Lower lobe of right lung (tissue), 2 donors: Measurements from ENCODE around the gene TMEM237. TPM values are rescaled to one million over a fixed set of nuclear protein-coding genes. Genes with fewer than 3 reads are reported as not detected.

Experiments
- ATAC-seq, 2 donors: fragments of 200-7000 bp; cut with Tn5 transposase; one replicate each; pipeline ENCODE4 v1.9.1; 2020 to 2022; ENCODE audit warnings: mild to moderate bottlenecking in 2 of 2, moderate library complexity in 2 of 2
- DNase-seq: peaks from one replicate; pipeline ENCODE4 v3.0.0-alpha.2; 2020
- H3K27ac ChIP-seq: fragments of 200-600 bp; one replicate; pipeline ENCODE4 v1.8.0; 2022
- H3K27me3 ChIP-seq: fragments of 200-600 bp; one replicate; pipeline ENCODE4 v1.8.0; 2022; ENCODE audit warnings: low read depth
- H3K36me3 ChIP-seq: fragments of 200-600 bp; one replicate; pipeline ENCODE4 v1.8.0; 2022; ENCODE audit warnings: mild to moderate bottlenecking
- H3K4me1 ChIP-seq: fragments of 200-600 bp; one replicate; pipeline ENCODE4 v1.8.0; 2022
- H3K4me3 ChIP-seq: fragments of 200-600 bp; one replicate; pipeline ENCODE4 v1.8.0; 2022; ENCODE audit warnings: mild to moderate bottlenecking
- H3K9me3 ChIP-seq: fragments of 200-600 bp; one replicate; pipeline ENCODE4 v1.8.0; 2022
- CTCF ChIP-seq: fragments of 200-600 bp; IDR thresholded peaks from one replicate; pipeline ENCODE4 v1.8.0; 2022; ENCODE audit warnings: antibody characterized with exemption, mild to moderate bottlenecking
- intact Hi-C: fragments of 100-400 bp; cut with DNase I; formaldehyde crosslinking; loops from one replicate; pipeline ENCODE4 v1.11.0; 2022
- total RNA-seq: library from RNA; stranded (reverse); fragmentation: NEBNext Ultra II Directional; extraction: Animal tissue kit (Norgen Biotek cat#: 25700); gene quantifications from one replicate; pipeline ENCODE4 v1.2.1, GENCODE V29; 2021
- donor health status: DM: no; HTN: yes; CAD: no; lungs with severe emphysema.

TMEM237 gene
- total RNA-seq, 1 donor from 2014 or later = 13.9 TPM

GRCh38 chr2:201642579-201643215 is 606 bp downstream of the TMEM237 start:
- intact Hi-C loops = no loop called here
- Histone ChIP-seq H3K9me3 (no peaks in the 10 kb centered on the region), H3K27me3 (no peaks in the 10 kb centered on the region), H3K27ac (peak overlapping the region; percentile 94), H3K36me3 (no peaks in the 10 kb centered on the region), H3K4me1 (peaks cover 17% of the 10 kb centered on the region), H3K4me3 (peak overlapping the region; percentile 91)
- DNase-seq (peak; percentile 85), ATAC-seq (peak; percentile 97 to 98)
- TF ChIP-seq CTCF = no peak

GRCh38 chr2:201642086-201642578 is 1.2 kb downstream of the TMEM237 start:
- ATAC-seq (peak; percentile 44 to 65), DNase-seq (no peak)
- H3K4me1 ChIP-seq = peaks cover 17% of the 10 kb centered on the region
- H3K36me3 ChIP-seq = peaks cover under 1% of the 10 kb centered on the region
- no peak for TF ChIP-seq CTCF
- H3K27ac ChIP-seq = peak overlapping the region; percentile 94
- intact Hi-C loops = no loop called here
- peak overlapping the region; percentile 91 for H3K4me3 ChIP-seq
- no peaks in the 10 kb centered on the region for H3K27me3 ChIP-seq
- H3K9me3 ChIP-seq = no peaks in the 10 kb centered on the region

- DNase-seq = no peak
- Histone ChIP-seq H3K9me3 (no peaks in the 10 kb centered on the region), H3K36me3 (peaks cover 28% of the 10 kb centered on the region), H3K4me1 (peaks cover 17% of the 10 kb centered on the region), H3K27ac (no peak overlapping the region), H3K27me3 (no peaks in the 10 kb centered on the region), H3K4me3 (no peak overlapping the region)
- no peak for TF ChIP-seq CTCF
- intact Hi-C loops = no loop called here
- no peak for ATAC-seq
Measured at GRCh38 chr2:201639205-201639604, 4.1 kb downstream of the TMEM237 start.

GRCh38 chr2:201638326-201638725 is 5.0 kb downstream of the TMEM237 start:
- no peak for DNase-seq
- no peak for TF ChIP-seq CTCF
- intact Hi-C loops = no loop called here
- H3K36me3 ChIP-seq = peaks cover 36% of the 10 kb centered on the region
- H3K27me3 ChIP-seq = no peaks in the 10 kb centered on the region
- no peaks in the 10 kb centered on the region for H3K9me3 ChIP-seq
- H3K27ac ChIP-seq = no peak overlapping the region
- no peak overlapping the region for H3K4me3 ChIP-seq
- peaks cover 8% of the 10 kb centered on the region for H3K4me1 ChIP-seq
- no peak for ATAC-seq

- peaks cover 68% of the 10 kb centered on the region for H3K36me3 ChIP-seq
- intact Hi-C loops = no loop called here
- no peaks in the 10 kb centered on the region for H3K27me3 ChIP-seq
- no peak overlapping the region for H3K4me3 ChIP-seq
- H3K27ac ChIP-seq = no peak overlapping the region
- H3K9me3 ChIP-seq = no peaks in the 10 kb centered on the region
- DNase-seq (no peak), ATAC-seq (peak in 1 of 2 donors; percentile 31)
- no peak for TF ChIP-seq CTCF
- no peaks in the 10 kb centered on the region for H3K4me1 ChIP-seq
Measured at GRCh38 chr2:201633661-201634249, 9.5 kb downstream of the TMEM237 start.
